Fibroblast of mammary gland (primary cell): ENCODE measurements around the gene KRT33A.

Experiments
- DNase-seq: peaks from one replicate; pipeline ENCODE4 v3.0.0-alpha.2; 2010; ENCODE audit warnings: low read depth
- H3K4me3 ChIP-seq: 2 replicates; pipeline ENCODE4 v1.5.1; 2011; ENCODE audit warnings: low read depth, mild to moderate bottlenecking, low read length, moderate library complexity; ENCODE audit not compliant: control insufficient read depth
- CTCF ChIP-seq: conservative IDR thresholded peaks from 2 replicates; pipeline ENCODE4 v1.5.1; 2011; ENCODE audit warnings: low read depth, low read length, inconsistent platforms; ENCODE audit not compliant: control insufficient read depth, insufficient read depth

The KRT33A gene

GRCh38 chr17:41315204-41315794 lies 35.3 kb downstream of the KRT33A start, which contains the start of gene KRTAP17-1:
Gene KRTAP17-1 (minus strand): TSS chr17:41315710. CDS start chr17:41315650, 60 bp downstream.
- no peak within 1 kb of the TSS for H3K4me3 ChIP-seq
- TF ChIP-seq CTCF, result no peak
- no peak for DNase-seq

- no peak for DNase-seq
- H3K4me3 ChIP-seq, result no peak overlapping the region
- TF ChIP-seq CTCF, result no peak
Measured at GRCh38 chr17:41311111-41311510, 39.5 kb downstream of the KRT33A start.

GRCh38 chr17:41308918-41309359 lies 41.7 kb downstream of the KRT33A start, which contains the start of gene KRTAP16-1:
Gene KRTAP16-1 (minus strand): TSS chr17:41309309. CDS start chr17:41309253, 56 bp downstream.
- TF ChIP-seq CTCF, result no peak
- DNase-seq, result no peak
- H3K4me3 ChIP-seq, result no peak within 1 kb of the TSS

GRCh38 chr17:41308251-41308917 lies 42.2 kb downstream of the KRT33A start:
- H3K4me3 ChIP-seq, result no peak overlapping the region
- no peak for TF ChIP-seq CTCF
- DNase-seq, result no peak

GRCh38 chr17:41307647-41308046 lies 43.0 kb downstream of the KRT33A start:
- no peak for TF ChIP-seq CTCF
- DNase-seq, result peak; percentile 28
- H3K4me3 ChIP-seq, result no peak overlapping the region

GRCh38 chr17:41304091-41304490 lies 46.5 kb downstream of the KRT33A start:
- no peak overlapping the region for H3K4me3 ChIP-seq
- no peak for DNase-seq
- TF ChIP-seq CTCF, result no peak
